ENCODE results near the gene GCM1. TPM values are rescaled to one million over a fixed set of nuclear protein-coding genes. Genes with fewer than 3 reads are reported as not detected.

Gene GCM1
- total RNA-seq, 1 experiment from 2014 or later = not detected

DNA sequence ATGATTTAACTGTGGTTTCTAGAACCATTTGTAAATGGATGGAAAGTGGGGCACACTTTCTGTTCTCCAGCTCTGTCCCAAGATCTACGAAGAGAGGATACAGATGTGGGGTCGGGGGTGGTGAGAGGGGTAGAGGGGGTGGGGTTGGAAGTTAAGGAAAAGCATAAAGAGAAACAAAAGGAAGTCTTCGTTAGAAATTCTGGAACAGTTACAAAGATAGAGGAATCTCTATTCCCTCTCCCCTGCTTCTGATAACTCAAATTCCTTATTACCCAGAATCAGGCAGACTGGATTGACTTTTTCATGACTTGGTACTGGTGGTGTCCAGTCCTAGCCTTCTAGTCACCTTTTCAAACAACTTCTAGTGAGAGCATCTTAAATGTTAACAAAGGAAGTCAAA is 4.9 kb downstream of the GCM1 start:
- ATAC-seq (no peak), DNase-seq (ENCODE audit: low read depth, low spot score) (no peak)
- Histone ChIP-seq H3K9me3 (ENCODE audit: control insufficient read depth, insufficient read depth, low read depth, low read length) (no peaks in the 10 kb centered on the region), H3K27me3 (ENCODE audit: control insufficient read depth, insufficient read depth, low read length) (peaks cover 16% of the 10 kb centered on the region; the same call in 1 of the 2 replicates), H3K4me1 (ENCODE audit: control insufficient read depth, insufficient read depth, low read length) (no peaks in the 10 kb centered on the region), H3K27ac (ENCODE audit: low read length) (no peak overlapping the region), H3K36me3 (ENCODE audit: control insufficient read depth, insufficient read depth, low read length) (no peaks in the 10 kb centered on the region), H3K4me3 (ENCODE audit: low read depth in 2 of 2, low read length in 2 of 2) (no peak overlapping the region)
- POLR2A ChIA-PET = no interaction called here
- in situ Hi-C loops (cut with HindIII; ENCODE audit: low pct_unique_long_range_greater_than_20kb, low sequenced_read_pairs) = no loop called here
- CTCF ChIA-PET = no interaction called here
- intact Hi-C loops (cut with micrococcal nuclease; ENCODE audit: unreplicated experiment) = no loop called here
- TF ChIP-seq SIN3A (IDR thresholded peaks at IDR 0.05; ENCODE audit: borderline replicate concordance, insufficient read depth, low read depth, low read length) (no peak), TCF7L2 (IDR thresholded peaks at IDR 0.05; ENCODE audit: low read depth, low read length) (no peak), POLR2AphosphoS5 (IDR thresholded peaks at IDR 0.05; ENCODE audit: low read depth, low read length) (no peak)
- TF ChIP-seq, protein P1, sequence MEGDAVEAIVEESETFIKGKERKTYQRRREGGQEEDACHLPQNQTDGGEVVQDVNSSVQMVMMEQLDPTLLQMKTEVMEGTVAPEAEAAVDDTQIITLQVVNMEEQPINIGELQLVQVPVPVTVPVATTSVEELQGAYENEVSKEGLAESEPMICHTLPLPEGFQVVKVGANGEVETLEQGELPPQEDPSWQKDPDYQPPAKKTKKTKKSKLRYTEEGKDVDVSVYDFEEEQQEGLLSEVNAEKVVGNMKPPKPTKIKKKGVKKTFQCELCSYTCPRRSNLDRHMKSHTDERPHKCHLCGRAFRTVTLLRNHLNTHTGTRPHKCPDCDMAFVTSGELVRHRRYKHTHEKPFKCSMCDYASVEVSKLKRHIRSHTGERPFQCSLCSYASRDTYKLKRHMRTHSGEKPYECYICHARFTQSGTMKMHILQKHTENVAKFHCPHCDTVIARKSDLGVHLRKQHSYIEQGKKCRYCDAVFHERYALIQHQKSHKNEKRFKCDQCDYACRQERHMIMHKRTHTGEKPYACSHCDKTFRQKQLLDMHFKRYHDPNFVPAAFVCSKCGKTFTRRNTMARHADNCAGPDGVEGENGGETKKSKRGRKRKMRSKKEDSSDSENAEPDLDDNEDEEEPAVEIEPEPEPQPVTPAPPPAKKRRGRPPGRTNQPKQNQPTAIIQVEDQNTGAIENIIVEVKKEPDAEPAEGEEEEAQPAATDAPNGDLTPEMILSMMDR (IDR thresholded peaks at IDR 0.05) = no peak
- TF ChIP-seq, protein P2, sequence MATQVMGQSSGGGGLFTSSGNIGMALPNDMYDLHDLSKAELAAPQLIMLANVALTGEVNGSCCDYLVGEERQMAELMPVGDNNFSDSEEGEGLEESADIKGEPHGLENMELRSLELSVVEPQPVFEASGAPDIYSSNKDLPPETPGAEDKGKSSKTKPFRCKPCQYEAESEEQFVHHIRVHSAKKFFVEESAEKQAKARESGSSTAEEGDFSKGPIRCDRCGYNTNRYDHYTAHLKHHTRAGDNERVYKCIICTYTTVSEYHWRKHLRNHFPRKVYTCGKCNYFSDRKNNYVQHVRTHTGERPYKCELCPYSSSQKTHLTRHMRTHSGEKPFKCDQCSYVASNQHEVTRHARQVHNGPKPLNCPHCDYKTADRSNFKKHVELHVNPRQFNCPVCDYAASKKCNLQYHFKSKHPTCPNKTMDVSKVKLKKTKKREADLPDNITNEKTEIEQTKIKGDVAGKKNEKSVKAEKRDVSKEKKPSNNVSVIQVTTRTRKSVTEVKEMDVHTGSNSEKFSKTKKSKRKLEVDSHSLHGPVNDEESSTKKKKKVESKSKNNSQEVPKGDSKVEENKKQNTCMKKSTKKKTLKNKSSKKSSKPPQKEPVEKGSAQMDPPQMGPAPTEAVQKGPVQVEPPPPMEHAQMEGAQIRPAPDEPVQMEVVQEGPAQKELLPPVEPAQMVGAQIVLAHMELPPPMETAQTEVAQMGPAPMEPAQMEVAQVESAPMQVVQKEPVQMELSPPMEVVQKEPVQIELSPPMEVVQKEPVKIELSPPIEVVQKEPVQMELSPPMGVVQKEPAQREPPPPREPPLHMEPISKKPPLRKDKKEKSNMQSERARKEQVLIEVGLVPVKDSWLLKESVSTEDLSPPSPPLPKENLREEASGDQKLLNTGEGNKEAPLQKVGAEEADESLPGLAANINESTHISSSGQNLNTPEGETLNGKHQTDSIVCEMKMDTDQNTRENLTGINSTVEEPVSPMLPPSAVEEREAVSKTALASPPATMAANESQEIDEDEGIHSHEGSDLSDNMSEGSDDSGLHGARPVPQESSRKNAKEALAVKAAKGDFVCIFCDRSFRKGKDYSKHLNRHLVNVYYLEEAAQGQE (IDR thresholded peaks at IDR 0.05; ENCODE audit: insufficient read depth in 1 of 2, low read depth in 2 of 2, low read length in 1 of 2) = no peak
- BruUV-seq (replicated peaks) = no TSS peak

DNA sequence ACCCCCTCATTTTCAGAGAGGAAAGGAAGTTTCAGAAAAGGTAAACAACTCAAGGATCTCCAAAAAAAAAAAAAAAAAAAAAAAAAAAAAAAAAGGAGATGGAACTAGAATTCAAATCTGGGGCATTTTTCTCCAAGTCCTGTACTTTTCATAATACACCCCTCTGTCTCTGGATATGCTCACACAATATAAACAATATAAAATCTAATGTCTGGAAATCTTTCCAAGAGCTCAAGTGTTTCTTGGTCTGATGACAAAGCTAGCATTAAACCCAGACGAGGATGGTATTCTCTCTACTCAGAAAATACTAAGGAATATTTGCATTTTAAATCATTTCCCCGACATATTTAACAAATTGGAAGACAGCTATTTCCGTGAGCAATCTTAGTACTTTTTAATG is 5.8 kb downstream of the GCM1 start:
- Histone ChIP-seq H3K27ac (ENCODE audit: low read length) (no peak overlapping the region), H3K9me3 (ENCODE audit: control insufficient read depth, insufficient read depth, low read depth, low read length) (no peaks in the 10 kb centered on the region), H3K4me3 (ENCODE audit: low read depth in 2 of 2, low read length in 2 of 2) (no peak overlapping the region), H3K4me1 (ENCODE audit: control insufficient read depth, insufficient read depth, low read length) (no peaks in the 10 kb centered on the region), H3K36me3 (ENCODE audit: control insufficient read depth, insufficient read depth, low read length) (no peaks in the 10 kb centered on the region), H3K27me3 (ENCODE audit: control insufficient read depth, insufficient read depth, low read length) (peaks cover 18% of the 10 kb centered on the region; the same call in 1 of the 2 replicates)
- ATAC-seq = no peak
- ChIA-PET POLR2A (no interaction called here), CTCF (no interaction called here)
- TF ChIP-seq TCF7L2 (IDR thresholded peaks at IDR 0.05; ENCODE audit: low read depth, low read length) = no peak
- TF ChIP-seq, protein P2 (IDR thresholded peaks at IDR 0.05; ENCODE audit: insufficient read depth in 1 of 2, low read depth in 2 of 2, low read length in 1 of 2) = no peak
- TF ChIP-seq, protein P1 (IDR thresholded peaks at IDR 0.05) = no peak
- no peak for TF ChIP-seq SIN3A (IDR thresholded peaks at IDR 0.05; ENCODE audit: borderline replicate concordance, insufficient read depth, low read depth, low read length)
- no peak for TF ChIP-seq POLR2AphosphoS5 (IDR thresholded peaks at IDR 0.05; ENCODE audit: low read depth, low read length)
- BruUV-seq (replicated peaks) = no TSS peak
- DNase-seq (ENCODE audit: low read depth, low spot score) = no peak
- intact Hi-C loops (cut with micrococcal nuclease; ENCODE audit: unreplicated experiment) = no loop called here
- in situ Hi-C loops (cut with HindIII; ENCODE audit: low pct_unique_long_range_greater_than_20kb, low sequenced_read_pairs) = no loop called here

Data from Panc1 (cell line).